ENCODE data around the gene TRIM54. TPM values are rescaled to one million over a fixed set of nuclear protein-coding genes. Genes with fewer than 3 reads are reported as not detected.

The TRIM54 gene
- total RNA-seq, 4 donors from 2014 or later = 2.5 TPM; not detected in 3

DNA sequence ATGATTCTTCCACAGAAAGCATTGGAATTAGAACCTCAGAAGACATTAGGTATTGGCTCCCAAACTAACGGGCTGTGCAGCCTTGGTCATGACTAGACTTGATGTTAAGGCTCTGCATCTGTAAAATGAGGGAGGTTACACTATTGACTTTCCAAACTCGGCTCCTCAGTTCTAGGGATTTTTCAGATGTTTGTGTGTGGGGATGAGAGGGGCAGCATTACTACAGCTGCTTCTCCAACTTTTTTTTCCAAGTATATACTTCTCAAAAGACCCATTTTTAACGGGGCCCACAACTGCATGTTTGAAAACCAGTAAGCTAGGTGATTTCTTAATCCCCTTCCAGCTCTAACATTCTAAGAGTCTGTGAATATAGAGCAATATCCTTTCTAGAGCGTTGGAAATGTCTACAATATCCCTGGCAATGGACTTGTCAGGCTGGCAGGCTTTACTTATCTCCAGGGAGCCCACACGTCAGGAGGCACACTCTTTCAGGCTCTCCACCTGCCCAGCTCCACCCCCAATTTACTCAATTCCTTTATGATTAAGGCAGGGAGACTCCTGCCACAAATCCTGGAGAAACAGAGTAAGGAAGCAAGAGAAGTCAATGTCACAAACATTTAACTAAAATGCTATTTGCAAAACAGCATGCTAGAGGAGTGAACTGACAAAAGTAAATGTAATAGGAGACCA is 41.5 kb downstream of the TRIM54 start:
- DNase-seq (ENCODE audit: low spot score) (no peak), ATAC-seq (ENCODE audit: low FRiP score) (no peak)
- TF ChIP-seq CTCF (IDR thresholded peaks at IDR 0.05) = no peak

DNA sequence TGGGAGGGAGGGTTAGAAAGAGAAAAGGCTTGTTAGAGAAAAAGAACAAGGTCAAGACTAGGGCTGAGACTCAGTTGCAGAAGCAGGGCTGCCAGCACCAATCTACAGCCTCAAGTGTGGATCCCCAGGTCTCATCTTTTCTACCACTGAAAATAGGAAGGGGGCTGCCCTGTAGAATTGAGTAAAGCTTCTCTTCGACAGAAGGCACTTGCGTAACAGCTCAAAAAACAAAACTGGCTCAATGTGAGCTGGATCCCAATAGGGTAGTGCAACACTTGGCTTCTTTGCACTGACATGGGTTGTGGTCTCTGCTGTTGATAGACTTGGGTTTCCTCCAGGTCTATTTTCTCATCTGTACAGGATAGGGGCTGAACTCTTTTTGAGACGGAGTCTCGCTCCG is 42.5 kb downstream of the TRIM54 start:
- DNase-seq (ENCODE audit: low spot score) = no peak
- no peak for ATAC-seq (ENCODE audit: low FRiP score)
- TF ChIP-seq CTCF (IDR thresholded peaks at IDR 0.05) = no peak

DNA sequence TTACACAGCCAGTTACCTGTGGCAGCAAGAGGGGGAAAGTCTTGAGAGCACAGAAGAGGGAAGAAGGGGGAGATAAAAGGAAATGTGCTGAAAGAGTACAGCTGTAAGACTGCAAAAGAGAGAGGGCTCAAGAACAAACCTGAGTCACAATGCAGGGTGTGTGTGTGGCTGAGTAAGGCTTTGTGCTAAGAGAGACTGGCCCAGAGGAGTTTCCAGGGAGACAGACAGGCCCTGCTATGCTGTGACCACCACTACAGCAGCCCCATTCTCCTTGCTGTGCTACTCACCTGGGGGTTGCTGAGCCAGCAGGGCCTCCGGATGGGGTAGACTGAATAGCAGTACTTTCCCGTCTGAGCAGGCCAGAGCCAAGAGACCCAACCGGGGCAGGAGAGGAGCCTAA is 53.1 kb downstream of the TRIM54 start:
- ATAC-seq (ENCODE audit: low FRiP score) (no peak), DNase-seq (ENCODE audit: low spot score) (no peak)
- no peak for TF ChIP-seq CTCF (IDR thresholded peaks at IDR 0.05)

DNA sequence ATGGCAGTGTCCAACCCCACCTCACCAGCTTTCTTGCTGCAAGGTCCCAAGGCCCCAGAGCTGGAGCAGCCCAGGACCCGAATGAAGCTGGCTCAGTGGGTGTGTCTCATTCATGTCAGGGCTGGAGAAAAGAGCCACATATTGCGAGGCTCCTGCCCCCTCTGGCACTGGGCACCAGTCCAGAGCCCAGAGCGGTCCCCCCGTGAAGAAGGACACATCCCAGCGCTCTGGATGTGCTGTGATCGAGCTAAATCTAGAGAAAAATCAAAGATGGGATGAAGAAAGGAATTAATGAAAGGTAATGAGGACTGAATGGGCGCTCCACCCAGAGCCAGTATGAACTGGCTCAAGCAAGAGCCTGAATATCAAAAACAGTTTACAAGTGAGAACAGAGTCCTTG is 53.9 kb downstream of the TRIM54 start:
- no peak for ATAC-seq (ENCODE audit: low FRiP score)
- no peak for DNase-seq (ENCODE audit: low spot score)
- no peak for TF ChIP-seq CTCF (IDR thresholded peaks at IDR 0.05)

- no peak for DNase-seq (ENCODE audit: low spot score)
- no peak for TF ChIP-seq CTCF (IDR thresholded peaks at IDR 0.05)
- peak; percentile 76 for ATAC-seq (ENCODE audit: low FRiP score)
These were observed 65.4 kb downstream of the TRIM54 start for GRCh38 chr2:27347641-27348040.

GRCh38 chr2:27350106-27350693 is 68.0 kb downstream of the TRIM54 start:
- ATAC-seq (ENCODE audit: low FRiP score) (no peak), DNase-seq (ENCODE audit: low spot score) (no peak)
- TF ChIP-seq CTCF (IDR thresholded peaks at IDR 0.05) = no peak
